ENCODE results near the gene LRRC4C.

DNA sequence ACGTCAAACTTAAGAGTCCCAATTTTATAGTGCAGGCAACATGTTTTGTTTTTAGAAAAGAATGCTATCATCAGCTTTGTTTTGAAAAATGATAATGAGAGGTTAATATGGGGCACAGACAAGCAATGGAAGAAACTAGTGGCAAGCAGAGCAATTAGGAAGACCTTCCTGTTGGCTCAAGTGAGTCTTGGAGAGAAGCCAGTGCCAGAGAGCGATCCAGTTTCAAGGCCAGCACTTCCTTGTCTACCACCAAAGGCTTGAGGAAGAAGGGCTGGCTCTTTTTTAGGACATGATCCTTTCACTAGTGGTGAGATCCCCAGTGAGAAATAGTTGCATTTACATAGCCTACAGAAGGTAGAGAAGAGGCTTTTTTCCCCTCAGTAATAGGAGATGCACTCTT lies 1340.7 kb downstream of the LRRC4C start:
- TF ChIP-seq, protein P1, sequence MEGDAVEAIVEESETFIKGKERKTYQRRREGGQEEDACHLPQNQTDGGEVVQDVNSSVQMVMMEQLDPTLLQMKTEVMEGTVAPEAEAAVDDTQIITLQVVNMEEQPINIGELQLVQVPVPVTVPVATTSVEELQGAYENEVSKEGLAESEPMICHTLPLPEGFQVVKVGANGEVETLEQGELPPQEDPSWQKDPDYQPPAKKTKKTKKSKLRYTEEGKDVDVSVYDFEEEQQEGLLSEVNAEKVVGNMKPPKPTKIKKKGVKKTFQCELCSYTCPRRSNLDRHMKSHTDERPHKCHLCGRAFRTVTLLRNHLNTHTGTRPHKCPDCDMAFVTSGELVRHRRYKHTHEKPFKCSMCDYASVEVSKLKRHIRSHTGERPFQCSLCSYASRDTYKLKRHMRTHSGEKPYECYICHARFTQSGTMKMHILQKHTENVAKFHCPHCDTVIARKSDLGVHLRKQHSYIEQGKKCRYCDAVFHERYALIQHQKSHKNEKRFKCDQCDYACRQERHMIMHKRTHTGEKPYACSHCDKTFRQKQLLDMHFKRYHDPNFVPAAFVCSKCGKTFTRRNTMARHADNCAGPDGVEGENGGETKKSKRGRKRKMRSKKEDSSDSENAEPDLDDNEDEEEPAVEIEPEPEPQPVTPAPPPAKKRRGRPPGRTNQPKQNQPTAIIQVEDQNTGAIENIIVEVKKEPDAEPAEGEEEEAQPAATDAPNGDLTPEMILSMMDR (conservative IDR thresholded peaks at IDR 0.05; ENCODE audit: low read depth, low read length) = no peak
- TF ChIP-seq EZH2phosphoT487 (IDR thresholded peaks at IDR 0.05; ENCODE audit: borderline replicate concordance, low read length) = no peak
- TF ChIP-seq EZH2 (IDR thresholded peaks at IDR 0.05; ENCODE audit: low read length, unreplicated experiment) = no peak
